MM.1S (cell line): Measurements from ENCODE around the gene LY9.
A peak's percentile ranks its signal among the peaks of the same experiment; 100 is the strongest.

ENCODE experiments used
- DNase-seq: peaks from one replicate; pipeline ENCODE4 v3.0.0-alpha.2; 2015
- H2AFZ ChIP-seq: fragments of 300-600 bp; sonication (generic); 2 replicates; pipeline ENCODE4 v1.6.0; 2016; ENCODE audit warnings: antibody characterized with exemption, low read length
- H3F3A ChIP-seq: fragments of 300-600 bp; sonication (generic); 2 replicates; pipeline ENCODE4 v1.6.1; 2016; ENCODE audit warnings: mild to moderate bottlenecking, antibody characterized with exemption, low read length, moderate library complexity, mixed read lengths; ENCODE audit not compliant: insufficient read depth
- H3K27ac ChIP-seq: fragments of 300-600 bp; sonication (generic); 2 replicates; pipeline ENCODE4 v1.5.1; 2016; ENCODE audit warnings: mild to moderate bottlenecking, low read length
- H3K27me3 ChIP-seq: fragments of 300-600 bp; sonication (generic); replicated peaks from 2 replicates; pipeline ENCODE4 v1.6.0; 2016; ENCODE audit warnings: low read length; ENCODE audit not compliant: insufficient read depth
- H3K36me3 ChIP-seq: fragments of 300-600 bp; sonication (generic); replicated peaks from 2 replicates; pipeline ENCODE4 v1.6.1; 2016; ENCODE audit warnings: mild to moderate bottlenecking, low read length, mixed read lengths; ENCODE audit not compliant: insufficient read depth
- H3K4me1 ChIP-seq: fragments of 300-600 bp; sonication (generic); 2 replicates; pipeline ENCODE4 v1.6.1; 2016; ENCODE audit warnings: low read length, mixed read lengths
- H3K4me2 ChIP-seq: fragments of 300-600 bp; sonication (generic); 2 replicates; pipeline ENCODE4 v1.6.0; 2016; ENCODE audit warnings: low read depth, low read length
- H3K4me3 ChIP-seq: fragments of 300-600 bp; sonication (generic); 2 replicates; pipeline ENCODE4 v1.5.1; 2016; ENCODE audit warnings: low read length, mixed read lengths
- H3K79me2 ChIP-seq: fragments of 300-600 bp; sonication (generic); 2 replicates; pipeline ENCODE4 v1.6.1; 2016; ENCODE audit warnings: mixed run types, low read length, mixed read lengths
- H3K9ac ChIP-seq: fragments of 300-600 bp; sonication (generic); 2 replicates; pipeline ENCODE4 v1.6.1; 2016; ENCODE audit warnings: low read length, mixed read lengths
- H3K9me2 ChIP-seq: fragments of 300-600 bp; sonication (generic); replicated peaks from 2 replicates; pipeline ENCODE4 v1.6.1; 2016; ENCODE audit warnings: mild to moderate bottlenecking, low read length, mixed read lengths; ENCODE audit not compliant: insufficient read depth
- H3K9me3 ChIP-seq: fragments of 300-600 bp; sonication (generic); replicated peaks from 2 replicates; pipeline ENCODE4 v1.6.1; 2016; ENCODE audit warnings: mild to moderate bottlenecking, low read length, mixed read lengths; ENCODE audit not compliant: insufficient read depth
- H4K20me1 ChIP-seq: fragments of 300-600 bp; sonication (generic); 2 replicates; pipeline ENCODE4 v1.6.1; 2016; ENCODE audit warnings: mild to moderate bottlenecking, low read length, moderate library complexity, mixed read lengths; ENCODE audit not compliant: insufficient read depth
- CTCF ChIP-seq: fragments of 300-600 bp; sonication (generic); IDR thresholded peaks from 2 replicates; pipeline ENCODE4 v1.5.1; 2016; ENCODE audit warnings: antibody characterized with exemption, low read length, mixed read lengths
- EZH2 ChIP-seq: fragments of 300-600 bp; sonication (generic); optimal IDR thresholded peaks from 2 replicates; pipeline ENCODE3; 2017; ENCODE audit warnings: low read depth, mild to moderate bottlenecking, antibody characterized with exemption, low read length, mixed read lengths
- EZH2phosphoT487 ChIP-seq: fragments of 300-600 bp; sonication (generic); IDR thresholded peaks from 2 replicates; pipeline ENCODE4 v1.6.1; 2018; ENCODE audit warnings: antibody characterized with exemption, low read length

LY9 gene

GRCh38 chr1:160810486-160810885 is 14.5 kb downstream of the LY9 start:
- Histone ChIP-seq H3K4me2 (peak overlapping the region; percentile 19), H3K9ac (no peak overlapping the region), H3K27ac (no peak overlapping the region), H3K9me2 (no peaks in the 10 kb centered on the region), H3K36me3 (no peaks in the 10 kb centered on the region), H4K20me1 (no peaks in the 10 kb centered on the region), H3K4me3 (no peak overlapping the region), H3K27me3 (no peaks in the 10 kb centered on the region), H2AFZ (no peak overlapping the region), H3K4me1 (peaks cover 28% of the 10 kb centered on the region), H3K9me3 (no peaks in the 10 kb centered on the region), H3K79me2 (peaks cover 68% of the 10 kb centered on the region), H3F3A (peaks cover 19% of the 10 kb centered on the region)
- TF ChIP-seq EZH2 (no peak), EZH2phosphoT487 (no peak), CTCF (no peak)
- DNase-seq = no peak

- H3K27me3 ChIP-seq = no peaks in the 10 kb centered on the region
These were observed 15.2 kb downstream of the LY9 start for GRCh38 chr1:160811147-160811546.

GRCh38 chr1:160813215-160813614 is 17.2 kb downstream of the LY9 start:
- Histone ChIP-seq H3K79me2 (peaks cover 41% of the 10 kb centered on the region), H3K9me3 (no peaks in the 10 kb centered on the region), H3F3A (peaks cover 19% of the 10 kb centered on the region), H3K4me1 (peaks cover 25% of the 10 kb centered on the region), H3K4me3 (no peak overlapping the region), H4K20me1 (no peaks in the 10 kb centered on the region), H3K4me2 (no peak overlapping the region), H3K27me3 (no peaks in the 10 kb centered on the region), H3K9me2 (no peaks in the 10 kb centered on the region), H3K27ac (no peak overlapping the region), H3K36me3 (no peaks in the 10 kb centered on the region; the same call in 1 of the 2 replicates), H3K9ac (no peak overlapping the region), H2AFZ (no peak overlapping the region)
- DNase-seq = no peak
- TF ChIP-seq EZH2phosphoT487 (no peak), CTCF (no peak), EZH2 (no peak)

More at GRCh38 chr1:160811147-160811546, 15.2 kb downstream of the LY9 start:
- Histone ChIP-seq H3K4me1 (peaks cover 25% of the 10 kb centered on the region), H3K36me3 (no peaks in the 10 kb centered on the region), H3K4me3 (no peak overlapping the region), H3K27ac (peak overlapping the region; percentile 11; the same call in 1 of the 2 replicates), H3K4me2 (peak overlapping the region; percentile 19), H3K9me3 (no peaks in the 10 kb centered on the region), H3F3A (peaks cover 19% of the 10 kb centered on the region), H3K9ac (no peak overlapping the region), H3K9me2 (no peaks in the 10 kb centered on the region), H3K79me2 (peaks cover 62% of the 10 kb centered on the region), H2AFZ (no peak overlapping the region), H4K20me1 (no peaks in the 10 kb centered on the region)
- TF ChIP-seq CTCF = no peak
- TF ChIP-seq EZH2 = no peak
- TF ChIP-seq EZH2phosphoT487 = no peak
- DNase-seq = peak; percentile 77
